ENCODE data around the gene SAXO1. TPM values are rescaled to one million over a fixed set of nuclear protein-coding genes. Genes with fewer than 3 reads are reported as not detected.

SAXO1 gene
- total RNA-seq, 1 experiment from 2014 or later, result not detected

- H3K9me3 ChIP-seq (ENCODE audit: control insufficient read depth, insufficient read depth, low read depth, low read length), result no peaks in the 10 kb centered on the region
- no TSS peak for BruUV-seq (replicated peaks)
- no peaks in the 10 kb centered on the region for H3K4me1 ChIP-seq (ENCODE audit: control insufficient read depth, insufficient read depth, low read length)
- ATAC-seq (no peak), DNase-seq (ENCODE audit: low read depth, low spot score) (no peak)
- POLR2A ChIA-PET, result no interaction called here
- H3K27ac ChIP-seq (ENCODE audit: low read length), result no peak overlapping the region
- no peak for TF ChIP-seq CTCF (IDR thresholded peaks at IDR 0.05)
- in situ Hi-C loops (cut with HindIII; ENCODE audit: low pct_unique_long_range_greater_than_20kb, low sequenced_read_pairs) (no loop called here), intact Hi-C loops (cut with micrococcal nuclease; ENCODE audit: unreplicated experiment) (loop anchor here (10.0 kb wide), 1 partner anchor 756 kb away; no protein-coding TSS in a partner anchor)
- H3K27me3 ChIP-seq (ENCODE audit: control insufficient read depth, insufficient read depth, low read length), result no peaks in the 10 kb centered on the region
- CTCF ChIA-PET, result no interaction called here
- H3K36me3 ChIP-seq (ENCODE audit: control insufficient read depth, insufficient read depth, low read length), result no peaks in the 10 kb centered on the region
- no peak overlapping the region for H3K4me3 ChIP-seq (ENCODE audit: low read depth in 2 of 2, low read length in 2 of 2)
Measured at GRCh38 chr9:19020886-19021455, 12.0 kb downstream of the SAXO1 start.

GRCh38 chr9:19018201-19018600 lies 14.8 kb downstream of the SAXO1 start:
- Histone ChIP-seq H3K36me3 (ENCODE audit: control insufficient read depth, insufficient read depth, low read length) (no peaks in the 10 kb centered on the region), H3K4me3 (ENCODE audit: low read depth in 2 of 2, low read length in 2 of 2) (no peak overlapping the region), H3K9me3 (ENCODE audit: control insufficient read depth, insufficient read depth, low read depth, low read length) (no peaks in the 10 kb centered on the region), H3K27me3 (ENCODE audit: control insufficient read depth, insufficient read depth, low read length) (no peaks in the 10 kb centered on the region), H3K27ac (ENCODE audit: low read length) (no peak overlapping the region), H3K4me1 (ENCODE audit: control insufficient read depth, insufficient read depth, low read length) (no peaks in the 10 kb centered on the region)
- BruUV-seq (replicated peaks), result no TSS peak
- in situ Hi-C loops (cut with HindIII; ENCODE audit: low pct_unique_long_range_greater_than_20kb, low sequenced_read_pairs) (no loop called here), intact Hi-C loops (cut with micrococcal nuclease; ENCODE audit: unreplicated experiment) (no loop called here)
- TF ChIP-seq TCF7L2 (IDR thresholded peaks at IDR 0.05; ENCODE audit: low read depth, low read length), result no peak
- no peak for TF ChIP-seq CTCF (IDR thresholded peaks at IDR 0.05)
- no peak for TF ChIP-seq SIN3A (IDR thresholded peaks at IDR 0.05; ENCODE audit: borderline replicate concordance, insufficient read depth, low read depth, low read length)
- no peak for TF ChIP-seq REST (IDR thresholded peaks at IDR 0.05; ENCODE audit: insufficient read depth in 1 of 2, low read depth in 2 of 2, low read length in 1 of 2)
- TF ChIP-seq POLR2AphosphoS5 (IDR thresholded peaks at IDR 0.05; ENCODE audit: low read depth, low read length), result no peak
- DNase-seq (ENCODE audit: low read depth, low spot score), result no peak
- ChIA-PET POLR2A (no interaction called here), CTCF (no interaction called here)
- no peak for ATAC-seq
